Measurements from ENCODE around the gene KCNIP1.
A peak's percentile ranks its signal among the peaks of the same experiment; 100 is the strongest.

Gene KCNIP1

GRCh38 chr5:170571281-170571731 is 67.5 kb downstream of the KCNIP1 start:
- TF ChIP-seq CTCF (conservative IDR thresholded peaks at IDR 0.05; ENCODE audit: low read length): peak; percentile 19
- peak; percentile 72 for DNase-seq (ENCODE audit: low read depth)
- no peak overlapping the region for H3K4me3 ChIP-seq (ENCODE audit: low read length)

- no peak overlapping the region for H3K4me3 ChIP-seq (ENCODE audit: low read length)
- no peak for TF ChIP-seq CTCF (conservative IDR thresholded peaks at IDR 0.05; ENCODE audit: low read length)
- peak; percentile 20 for DNase-seq (ENCODE audit: low read depth)
Observed at GRCh38 chr5:170571875-170572852, 68.3 kb downstream of the KCNIP1 start.

GRCh38 chr5:170573114-170573513 is 69.3 kb downstream of the KCNIP1 start:
- no peak overlapping the region for H3K4me3 ChIP-seq (ENCODE audit: low read length)

GRCh38 chr5:170573660-170574059 is 69.8 kb downstream of the KCNIP1 start:
- no peak overlapping the region for H3K4me3 ChIP-seq (ENCODE audit: low read length)
- no peak for DNase-seq (ENCODE audit: low read depth)
- no peak for TF ChIP-seq CTCF (conservative IDR thresholded peaks at IDR 0.05; ENCODE audit: low read length)

More at GRCh38 chr5:170573114-170573513, 69.3 kb downstream of the KCNIP1 start:
- no peak for DNase-seq (ENCODE audit: low read depth)
- no peak for TF ChIP-seq CTCF (conservative IDR thresholded peaks at IDR 0.05; ENCODE audit: low read length)

GRCh38 chr5:170576602-170577535 is 73.0 kb downstream of the KCNIP1 start:
- TF ChIP-seq CTCF (conservative IDR thresholded peaks at IDR 0.05; ENCODE audit: low read length): no peak
- DNase-seq (ENCODE audit: low read depth): peak; percentile 52
- no peak overlapping the region for H3K4me3 ChIP-seq (ENCODE audit: low read length)

GRCh38 chr5:170579601-170580000 is 75.8 kb downstream of the KCNIP1 start:
- no peak for DNase-seq (ENCODE audit: low read depth)
- no peak for TF ChIP-seq CTCF (conservative IDR thresholded peaks at IDR 0.05; ENCODE audit: low read length)
- H3K4me3 ChIP-seq (ENCODE audit: low read length): no peak overlapping the region
